HEK293 (cell line): ENCODE results near the gene SAMD3.

Experiments
- BCL11B ChIP-seq: fragments of 450-650 bp; formaldehyde crosslinking; IDR thresholded peaks from 2 replicates; pipeline ENCODE4 v1.5.1; 2016; ENCODE audit warnings: low read depth, missing biosample characterization, missing genetic modification characterization
- ZEB2 ChIP-seq: fragments of 450-650 bp; formaldehyde crosslinking; IDR thresholded peaks from 2 replicates; pipeline ENCODE4 v1.5.1; 2016; ENCODE audit warnings: missing biosample characterization, missing genetic modification characterization
- ZNF501 ChIP-seq: fragments of 450-650 bp; formaldehyde crosslinking; IDR thresholded peaks from 2 replicates; pipeline ENCODE4 v1.5.1; 2016; ENCODE audit warnings: missing biosample characterization, missing genetic modification characterization
- ZNF514 ChIP-seq: fragments of 450-650 bp; formaldehyde crosslinking; IDR thresholded peaks from 2 replicates; pipeline ENCODE4 v1.5.1; 2016; ENCODE audit warnings: missing biosample characterization, missing genetic modification characterization
- ZNF658 ChIP-seq: fragments of 450-650 bp; formaldehyde crosslinking; IDR thresholded peaks from 2 replicates; pipeline ENCODE4; 2016; ENCODE audit warnings: missing biosample characterization, missing genetic modification characterization
- TF ChIP-seq, protein P1 (sequence below): fragments of 450-650 bp; formaldehyde crosslinking; IDR thresholded peaks from 2 replicates; pipeline ENCODE4 v1.5.1; 2016; ENCODE audit warnings: missing biosample characterization, missing genetic modification characterization
- TF ChIP-seq, protein P2 (sequence below): fragments of 450-650 bp; formaldehyde crosslinking; IDR thresholded peaks from 2 replicates; pipeline ENCODE4 v1.5.1; 2016; ENCODE audit warnings: missing biosample characterization, missing genetic modification characterization
- TF ChIP-seq, protein P3 (sequence below): fragments of 450-650 bp; formaldehyde crosslinking; IDR thresholded peaks from 2 replicates; pipeline ENCODE4 v1.5.1; 2017; ENCODE audit warnings: missing biosample characterization, missing genetic modification characterization
- TF ChIP-seq, protein P4 (sequence below): fragments of 450-650 bp; formaldehyde crosslinking; IDR thresholded peaks from 2 replicates; pipeline ENCODE4 v1.5.1; 2016; ENCODE audit warnings: missing biosample characterization, missing genetic modification characterization

DNA sequence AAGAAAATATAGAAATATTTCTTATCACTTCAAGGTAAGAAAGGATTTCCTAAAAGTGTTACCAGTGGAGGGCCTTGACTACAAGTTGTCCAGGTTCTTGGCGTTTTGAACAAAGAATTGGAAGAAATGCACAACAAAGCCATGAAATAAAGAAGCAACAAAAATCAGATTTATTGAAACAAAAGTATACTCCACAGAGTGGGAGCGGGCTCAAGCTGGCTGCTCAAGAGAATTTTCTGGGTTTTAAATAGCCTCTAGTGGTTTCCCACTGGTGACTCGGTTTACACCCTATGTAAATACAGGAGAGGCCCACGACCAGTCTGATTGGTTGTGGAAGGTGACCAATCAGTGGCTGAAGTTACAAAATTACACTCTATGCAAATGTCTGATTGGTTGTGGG is 64.2 kb downstream of the SAMD3 start:
- TF ChIP-seq ZNF501 (no peak), ZNF514 (tag by site-specific recombination) (no peak), ZEB2 (tag by site-specific recombination) (no peak), BCL11B (tag by site-specific recombination) (no peak), ZNF658 (tag by site-specific recombination) (no peak)
- TF ChIP-seq, protein P1, sequence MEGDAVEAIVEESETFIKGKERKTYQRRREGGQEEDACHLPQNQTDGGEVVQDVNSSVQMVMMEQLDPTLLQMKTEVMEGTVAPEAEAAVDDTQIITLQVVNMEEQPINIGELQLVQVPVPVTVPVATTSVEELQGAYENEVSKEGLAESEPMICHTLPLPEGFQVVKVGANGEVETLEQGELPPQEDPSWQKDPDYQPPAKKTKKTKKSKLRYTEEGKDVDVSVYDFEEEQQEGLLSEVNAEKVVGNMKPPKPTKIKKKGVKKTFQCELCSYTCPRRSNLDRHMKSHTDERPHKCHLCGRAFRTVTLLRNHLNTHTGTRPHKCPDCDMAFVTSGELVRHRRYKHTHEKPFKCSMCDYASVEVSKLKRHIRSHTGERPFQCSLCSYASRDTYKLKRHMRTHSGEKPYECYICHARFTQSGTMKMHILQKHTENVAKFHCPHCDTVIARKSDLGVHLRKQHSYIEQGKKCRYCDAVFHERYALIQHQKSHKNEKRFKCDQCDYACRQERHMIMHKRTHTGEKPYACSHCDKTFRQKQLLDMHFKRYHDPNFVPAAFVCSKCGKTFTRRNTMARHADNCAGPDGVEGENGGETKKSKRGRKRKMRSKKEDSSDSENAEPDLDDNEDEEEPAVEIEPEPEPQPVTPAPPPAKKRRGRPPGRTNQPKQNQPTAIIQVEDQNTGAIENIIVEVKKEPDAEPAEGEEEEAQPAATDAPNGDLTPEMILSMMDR, result no peak
- TF ChIP-seq, protein P2, sequence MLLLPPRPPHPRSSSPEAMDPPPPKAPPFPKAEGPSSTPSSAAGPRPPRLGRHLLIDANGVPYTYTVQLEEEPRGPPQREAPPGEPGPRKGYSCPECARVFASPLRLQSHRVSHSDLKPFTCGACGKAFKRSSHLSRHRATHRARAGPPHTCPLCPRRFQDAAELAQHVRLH (tag by site-specific recombination), result no peak
- TF ChIP-seq, protein P3, sequence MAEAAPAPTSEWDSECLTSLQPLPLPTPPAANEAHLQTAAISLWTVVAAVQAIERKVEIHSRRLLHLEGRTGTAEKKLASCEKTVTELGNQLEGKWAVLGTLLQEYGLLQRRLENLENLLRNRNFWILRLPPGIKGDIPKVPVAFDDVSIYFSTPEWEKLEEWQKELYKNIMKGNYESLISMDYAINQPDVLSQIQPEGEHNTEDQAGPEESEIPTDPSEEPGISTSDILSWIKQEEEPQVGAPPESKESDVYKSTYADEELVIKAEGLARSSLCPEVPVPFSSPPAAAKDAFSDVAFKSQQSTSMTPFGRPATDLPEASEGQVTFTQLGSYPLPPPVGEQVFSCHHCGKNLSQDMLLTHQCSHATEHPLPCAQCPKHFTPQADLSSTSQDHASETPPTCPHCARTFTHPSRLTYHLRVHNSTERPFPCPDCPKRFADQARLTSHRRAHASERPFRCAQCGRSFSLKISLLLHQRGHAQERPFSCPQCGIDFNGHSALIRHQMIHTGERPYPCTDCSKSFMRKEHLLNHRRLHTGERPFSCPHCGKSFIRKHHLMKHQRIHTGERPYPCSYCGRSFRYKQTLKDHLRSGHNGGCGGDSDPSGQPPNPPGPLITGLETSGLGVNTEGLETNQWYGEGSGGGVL (tag by site-specific recombination), result no peak
- TF ChIP-seq, protein P4, sequence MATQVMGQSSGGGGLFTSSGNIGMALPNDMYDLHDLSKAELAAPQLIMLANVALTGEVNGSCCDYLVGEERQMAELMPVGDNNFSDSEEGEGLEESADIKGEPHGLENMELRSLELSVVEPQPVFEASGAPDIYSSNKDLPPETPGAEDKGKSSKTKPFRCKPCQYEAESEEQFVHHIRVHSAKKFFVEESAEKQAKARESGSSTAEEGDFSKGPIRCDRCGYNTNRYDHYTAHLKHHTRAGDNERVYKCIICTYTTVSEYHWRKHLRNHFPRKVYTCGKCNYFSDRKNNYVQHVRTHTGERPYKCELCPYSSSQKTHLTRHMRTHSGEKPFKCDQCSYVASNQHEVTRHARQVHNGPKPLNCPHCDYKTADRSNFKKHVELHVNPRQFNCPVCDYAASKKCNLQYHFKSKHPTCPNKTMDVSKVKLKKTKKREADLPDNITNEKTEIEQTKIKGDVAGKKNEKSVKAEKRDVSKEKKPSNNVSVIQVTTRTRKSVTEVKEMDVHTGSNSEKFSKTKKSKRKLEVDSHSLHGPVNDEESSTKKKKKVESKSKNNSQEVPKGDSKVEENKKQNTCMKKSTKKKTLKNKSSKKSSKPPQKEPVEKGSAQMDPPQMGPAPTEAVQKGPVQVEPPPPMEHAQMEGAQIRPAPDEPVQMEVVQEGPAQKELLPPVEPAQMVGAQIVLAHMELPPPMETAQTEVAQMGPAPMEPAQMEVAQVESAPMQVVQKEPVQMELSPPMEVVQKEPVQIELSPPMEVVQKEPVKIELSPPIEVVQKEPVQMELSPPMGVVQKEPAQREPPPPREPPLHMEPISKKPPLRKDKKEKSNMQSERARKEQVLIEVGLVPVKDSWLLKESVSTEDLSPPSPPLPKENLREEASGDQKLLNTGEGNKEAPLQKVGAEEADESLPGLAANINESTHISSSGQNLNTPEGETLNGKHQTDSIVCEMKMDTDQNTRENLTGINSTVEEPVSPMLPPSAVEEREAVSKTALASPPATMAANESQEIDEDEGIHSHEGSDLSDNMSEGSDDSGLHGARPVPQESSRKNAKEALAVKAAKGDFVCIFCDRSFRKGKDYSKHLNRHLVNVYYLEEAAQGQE (tag by site-specific recombination), result no peak
